H1 (cell line): ENCODE data around the gene CCDC80. TPM values are rescaled to one million over a fixed set of nuclear protein-coding genes. Genes with fewer than 3 reads are reported as not detected.

Source experiments
- CBX5 ChIP-seq: fragments of 300-800, 300-1000 bp; sonication (generic); IDR thresholded peaks from 2 replicates; pipeline ENCODE4 v1.7.1; 2016; ENCODE audit warnings: antibody characterized with exemption, low read length, low read depth
- CHD2 ChIP-seq: IDR thresholded peaks from 2 replicates; pipeline ENCODE4 v1.6.1; 2012; ENCODE audit warnings: low read length, improper control_type of control experiment
- CHD7 ChIP-seq: fragments of 300-600 bp; sonication (generic); IDR thresholded peaks from 2 replicates; pipeline ENCODE4 v1.7.1; 2012; ENCODE audit warnings: low read length, moderate library complexity, mild to moderate bottlenecking, inconsistent platforms; ENCODE audit not compliant: insufficient replicate concordance
- EP300 ChIP-seq, 2 experiments: IDR thresholded peaks; 1 replicate in 1 of 2; 2 replicates in 1 of 2; pipeline ENCODE4 v1.6.1; 2011 to 2012; ENCODE audit warnings: low read depth in 2 of 2, low read length in 2 of 2, mild to moderate bottlenecking in 2 of 2, borderline replicate concordance in 1 of 2, inconsistent platforms in 1 of 2, moderate library complexity in 1 of 2
- PHF8 ChIP-seq: fragments of 200-600 bp; sonication (generic); conservative IDR thresholded peaks from 2 replicates; pipeline ENCODE4 v1.7.1; 2012; ENCODE audit warnings: low read depth, mild to moderate bottlenecking, inconsistent platforms, low read length, moderate library complexity
- SIRT6 ChIP-seq: IDR thresholded peaks from one replicate; pipeline ENCODE4 v1.7.1; 2012; ENCODE audit warnings: low read length, inconsistent platforms
- SIX5 ChIP-seq: IDR thresholded peaks from 2 replicates; pipeline ENCODE4 v1.6.1; 2011; ENCODE audit warnings: mild to moderate bottlenecking, low read depth, low read length
- SP1 ChIP-seq: IDR thresholded peaks from 2 replicates; pipeline ENCODE4 v1.6.1; 2011; ENCODE audit warnings: low read depth, low read length
- SP2 ChIP-seq: IDR thresholded peaks from 2 replicates; pipeline ENCODE4 v1.6.1; 2012; ENCODE audit warnings: mild to moderate bottlenecking, low read length, inconsistent platforms
- polyA plus RNA-seq, 7 experiments: library from polyadenylated mRNA; depleted of rRNA in 3 of 7; stranded (reverse) in 5 of 7; unstranded in 2 of 7; fragments of >200 nt in 5 of 7; fragments of 200-250 nt in 2 of 7; gene quantifications; 1 replicate in 5 of 7; 2 replicates in 1 of 7; 4 replicates in 1 of 7; pipeline versions ENCODE4 v1.2.1 to v1.2.3, GENCODE V29; 2011 to 2013; ENCODE audit warnings: missing spikeins in 2 of 7, mixed read lengths in 2 of 7
- total RNA-seq: library from RNA; stranded (reverse); fragmentation: NEBNext Ultra II Directional; extraction: Animal tissue kit (Norgen Biotek cat#: 25700); gene quantifications from 2 replicates; pipeline ENCODE4 v1.2.1, GENCODE V29; 2021

CCDC80 gene
- total and polyA plus RNA-seq, 2 of the 8 experiments (the other 6 are each of a cell fraction or from before 2014, with no cell fraction given): 1.1 to 12.9 TPM

- TF ChIP-seq CHD7 (no peak), PHF8 (no peak), SP2 (no peak), SP1 (no peak), SIX5 (no peak), CHD2 (no peak), CBX5 (no peak), EP300 (IDR thresholded peaks at IDR 0.05; ENCODE audit: borderline replicate concordance in 1 of 2, low read depth in 2 of 2, low read length in 2 of 2) (no peak), SIRT6 (no peak)
Observed at GRCh38 chr3:112568642-112569041, 72.3 kb downstream of the CCDC80 start (continued).
